Kidney capillary endothelial cell (primary cell): ENCODE data around the gene POU2F1.

Experiments
- DNase-seq: peaks from one replicate; pipeline ENCODE4 v3.0.0-alpha.2; 2018; ENCODE audit warnings: low spot score

Gene POU2F1

GRCh38 chr1:167272369-167272957, 51.8 kb downstream of the POU2F1 start:
- no peak for DNase-seq

- DNase-seq: no peak
Measured at GRCh38 chr1:167273027-167273800, 52.5 kb downstream of the POU2F1 start.

- DNase-seq: no peak
Measured at GRCh38 chr1:167274061-167274460, 53.4 kb downstream of the POU2F1 start.

- DNase-seq: no peak
Measured at GRCh38 chr1:167276969-167277368, 56.3 kb downstream of the POU2F1 start.

GRCh38 chr1:167278497-167278896, 57.8 kb downstream of the POU2F1 start:
- no peak for DNase-seq

GRCh38 chr1:167280912-167281311, 60.2 kb downstream of the POU2F1 start:
- DNase-seq: no peak

- DNase-seq: no peak
Measured at GRCh38 chr1:167288390-167289074, 67.8 kb downstream of the POU2F1 start.

GRCh38 chr1:167289075-167289442, 68.4 kb downstream of the POU2F1 start:
- no peak for DNase-seq

GRCh38 chr1:167289966-167290365, 69.3 kb downstream of the POU2F1 start:
- no peak for DNase-seq

GRCh38 chr1:167291539-167292185, 71.0 kb downstream of the POU2F1 start:
- DNase-seq: no peak

- no peak for DNase-seq
Measured at GRCh38 chr1:167292216-167292615, 71.5 kb downstream of the POU2F1 start.

GRCh38 chr1:167293057-167293456, 72.4 kb downstream of the POU2F1 start:
- no peak for DNase-seq

- no peak for DNase-seq
Measured at GRCh38 chr1:167294528-167294927, 73.8 kb downstream of the POU2F1 start.

GRCh38 chr1:167297222-167298214, 76.8 kb downstream of the POU2F1 start:
- no peak for DNase-seq

- no peak for DNase-seq
Measured at GRCh38 chr1:167298325-167298724, 77.6 kb downstream of the POU2F1 start.

GRCh38 chr1:167301355-167301754, 80.7 kb downstream of the POU2F1 start:
- no peak for DNase-seq

GRCh38 chr1:167304165-167304564, 83.5 kb downstream of the POU2F1 start:
- DNase-seq: no peak

GRCh38 chr1:167305059-167305705, 84.5 kb downstream of the POU2F1 start:
- DNase-seq: no peak

- no peak for DNase-seq
Measured at GRCh38 chr1:167305706-167306277, 85.1 kb downstream of the POU2F1 start.

- no peak for DNase-seq
Measured at GRCh38 chr1:167310732-167311131, 90.0 kb downstream of the POU2F1 start.

- peak; percentile 53 for DNase-seq
Measured at GRCh38 chr1:167312871-167313270, 92.2 kb downstream of the POU2F1 start.
